Astrocyte of the cerebellum (primary cell): ENCODE results near the gene SIVA1.

Source experiments
- DNase-seq: peaks from one replicate; pipeline ENCODE4 v3.0.0-alpha.2; 2011; ENCODE audit warnings: low read depth
- H3K4me3 ChIP-seq: 2 replicates; pipeline ENCODE4 v1.5.1; 2011; ENCODE audit warnings: mild to moderate bottlenecking, low read depth, low read length, moderate library complexity
- in situ Hi-C: cut with HindIII; loops from 2 replicates; pipeline ENCODE4 v1.10.0; 2017; ENCODE audit warnings: low sequenced_read_pairs
- TF ChIP-seq, protein P1 (sequence below): IDR thresholded peaks from 2 replicates; pipeline ENCODE4 v1.5.1; 2012; ENCODE audit warnings: low read length, low read depth, moderate library complexity, mild to moderate bottlenecking; ENCODE audit errors: missing control alignments

SIVA1 gene

DNA sequence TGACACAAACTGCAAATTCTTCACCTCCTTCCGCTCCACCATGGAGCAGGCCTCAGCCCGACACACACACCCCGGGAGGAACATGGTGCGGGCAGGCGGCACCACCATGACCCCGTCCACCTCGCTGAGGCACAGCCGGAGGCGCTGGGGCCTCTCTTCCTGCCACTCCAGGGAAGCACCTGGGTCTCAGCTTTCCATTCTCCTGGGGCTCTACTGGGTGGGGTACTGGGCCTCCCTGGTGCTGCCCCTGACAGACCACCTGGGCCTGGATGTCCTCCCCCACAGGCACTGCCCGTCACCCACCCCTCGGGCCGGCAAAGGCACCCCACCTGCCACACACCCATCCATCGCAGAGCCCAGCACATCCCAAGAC, 32.7 kb downstream of the SIVA1 start:
- DNase-seq = no peak
- no peak overlapping the region for H3K4me3 ChIP-seq
- in situ Hi-C loops = no loop called here
- TF ChIP-seq, protein P1, sequence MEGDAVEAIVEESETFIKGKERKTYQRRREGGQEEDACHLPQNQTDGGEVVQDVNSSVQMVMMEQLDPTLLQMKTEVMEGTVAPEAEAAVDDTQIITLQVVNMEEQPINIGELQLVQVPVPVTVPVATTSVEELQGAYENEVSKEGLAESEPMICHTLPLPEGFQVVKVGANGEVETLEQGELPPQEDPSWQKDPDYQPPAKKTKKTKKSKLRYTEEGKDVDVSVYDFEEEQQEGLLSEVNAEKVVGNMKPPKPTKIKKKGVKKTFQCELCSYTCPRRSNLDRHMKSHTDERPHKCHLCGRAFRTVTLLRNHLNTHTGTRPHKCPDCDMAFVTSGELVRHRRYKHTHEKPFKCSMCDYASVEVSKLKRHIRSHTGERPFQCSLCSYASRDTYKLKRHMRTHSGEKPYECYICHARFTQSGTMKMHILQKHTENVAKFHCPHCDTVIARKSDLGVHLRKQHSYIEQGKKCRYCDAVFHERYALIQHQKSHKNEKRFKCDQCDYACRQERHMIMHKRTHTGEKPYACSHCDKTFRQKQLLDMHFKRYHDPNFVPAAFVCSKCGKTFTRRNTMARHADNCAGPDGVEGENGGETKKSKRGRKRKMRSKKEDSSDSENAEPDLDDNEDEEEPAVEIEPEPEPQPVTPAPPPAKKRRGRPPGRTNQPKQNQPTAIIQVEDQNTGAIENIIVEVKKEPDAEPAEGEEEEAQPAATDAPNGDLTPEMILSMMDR = no peak

DNA sequence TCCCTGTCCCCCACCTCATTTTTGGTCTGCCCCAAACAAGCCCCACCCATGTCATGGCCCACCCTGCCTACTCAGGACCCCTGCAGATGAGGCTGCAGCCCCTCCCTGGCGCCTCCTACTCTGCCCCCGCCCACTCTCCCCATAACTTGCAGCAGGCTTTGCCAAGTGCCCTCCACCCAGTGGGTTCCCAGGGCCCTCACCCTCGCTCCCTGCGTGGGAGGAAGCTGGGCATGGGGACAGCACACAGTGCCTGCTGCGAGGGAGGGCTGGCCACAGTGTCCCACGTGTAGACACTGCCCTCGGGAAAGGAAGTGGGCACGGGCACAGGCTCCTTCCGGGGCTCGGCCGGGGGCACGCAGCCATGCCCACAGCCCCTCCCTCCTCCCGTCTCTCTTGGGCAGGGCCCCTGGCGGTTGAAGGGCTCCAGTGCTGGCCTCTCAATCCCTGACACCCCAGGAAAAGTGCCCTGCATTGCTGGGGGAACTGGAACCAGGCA, 33.2 kb downstream of the SIVA1 start:
- in situ Hi-C loops = no loop called here
- TF ChIP-seq, protein P1 = no peak
- DNase-seq = no peak
- no peak overlapping the region for H3K4me3 ChIP-seq

DNA sequence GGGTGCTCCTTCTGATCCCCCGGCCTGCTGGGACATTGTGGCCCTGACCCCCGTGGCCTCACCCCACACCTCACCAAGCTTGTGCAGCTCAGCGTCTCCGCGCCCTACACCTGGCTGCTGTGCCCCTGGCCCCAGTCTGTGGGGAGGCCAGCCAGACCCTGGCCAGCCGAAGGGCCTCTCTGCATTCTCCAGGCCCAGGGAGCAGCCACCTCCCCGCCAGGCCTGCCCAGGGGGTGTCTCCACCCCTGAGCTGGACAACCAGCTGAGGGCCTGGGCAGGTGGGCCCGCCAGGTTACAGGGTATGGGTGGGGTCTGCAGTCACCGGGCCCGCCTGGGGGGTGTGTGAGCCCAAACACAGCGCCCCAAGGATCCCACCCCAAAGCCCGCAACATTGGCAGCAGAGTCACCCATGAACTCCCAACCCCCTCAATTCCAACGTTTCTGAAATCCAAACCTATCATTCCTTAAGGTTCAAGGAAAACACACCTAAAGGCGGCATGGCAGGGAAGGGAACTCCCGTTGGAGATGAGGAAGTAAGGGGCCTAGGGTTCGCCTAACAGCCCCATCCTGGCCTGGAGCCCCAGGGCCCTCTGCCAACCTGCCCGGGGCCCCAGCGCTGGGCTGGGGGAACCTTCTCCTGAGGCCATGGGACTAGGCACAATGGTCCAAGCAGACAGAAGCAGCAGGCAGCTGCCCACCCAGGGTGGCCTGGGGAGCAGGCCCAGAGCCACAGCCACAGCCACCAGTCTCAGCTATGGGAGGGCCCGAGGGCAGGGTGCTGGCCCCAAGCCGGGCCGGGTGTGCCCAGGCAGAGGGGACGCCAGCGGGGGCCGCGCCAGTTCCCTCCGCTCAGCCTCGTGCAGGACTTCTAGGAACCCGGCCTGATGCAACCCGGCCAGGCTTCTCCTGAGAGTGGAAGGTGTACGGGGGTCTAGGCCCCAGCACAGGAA, 34.1 kb downstream of the SIVA1 start:
- in situ Hi-C loops = no loop called here
- TF ChIP-seq, protein P1 = no peak
- DNase-seq = no peak
- no peak overlapping the region for H3K4me3 ChIP-seq

DNA sequence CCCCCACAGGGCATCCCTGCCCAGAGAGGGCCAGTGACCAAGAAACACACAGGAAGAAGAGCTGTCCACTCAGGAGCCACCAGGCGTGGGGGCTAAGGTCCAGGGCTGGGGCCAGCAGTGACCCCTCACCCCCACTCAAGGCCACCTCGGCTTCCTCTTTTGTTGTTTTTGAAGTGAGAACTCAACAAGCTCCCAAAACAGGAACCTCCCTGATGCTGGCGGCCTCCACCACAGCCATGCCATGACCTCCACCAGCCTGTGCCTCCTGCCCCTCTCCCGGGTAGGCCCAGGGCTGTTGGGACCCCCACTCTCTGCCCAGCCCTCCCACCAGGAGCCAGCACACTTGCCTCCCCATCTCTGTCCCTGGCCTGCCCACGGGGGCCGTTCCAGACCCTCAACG, 34.8 kb downstream of the SIVA1 start:
- TF ChIP-seq, protein P1 = no peak
- DNase-seq = no peak
- no peak overlapping the region for H3K4me3 ChIP-seq
- in situ Hi-C loops = no loop called here

DNA sequence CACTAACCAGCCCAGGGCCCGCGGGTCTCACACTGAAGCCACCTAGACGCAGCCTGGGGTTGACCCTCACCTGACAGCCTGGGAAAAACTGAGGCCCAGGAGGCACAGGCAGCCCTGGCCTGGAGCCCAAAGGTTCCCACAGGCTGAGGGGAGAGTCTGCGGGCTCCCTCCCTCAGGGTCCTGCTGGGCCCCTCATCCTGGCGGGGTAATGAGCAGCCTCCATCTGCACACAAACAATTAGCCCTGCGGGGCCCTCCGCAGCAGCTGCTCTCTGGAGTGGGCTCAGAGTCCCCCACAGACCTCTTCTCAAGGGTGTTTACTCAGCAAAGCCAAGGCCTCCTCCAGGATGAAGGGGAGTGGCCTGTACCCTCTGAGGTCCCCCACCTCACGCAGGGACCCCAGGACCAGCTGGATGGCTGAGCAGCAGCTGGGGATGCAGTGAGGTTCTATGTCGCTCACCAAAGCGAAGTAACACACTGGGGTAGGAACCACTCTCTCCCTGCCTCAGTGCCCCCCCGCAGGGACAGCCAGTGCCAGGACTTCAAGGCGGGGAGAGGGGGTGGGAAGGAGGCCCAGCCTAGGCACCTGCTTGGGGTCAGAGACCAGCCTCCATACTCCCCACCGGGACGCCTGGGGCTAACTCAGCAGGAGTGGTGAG, 35.3 kb downstream of the SIVA1 start:
- DNase-seq = no peak
- in situ Hi-C loops = no loop called here
- H3K4me3 ChIP-seq = no peak overlapping the region
- TF ChIP-seq, protein P1 = no peak

DNA sequence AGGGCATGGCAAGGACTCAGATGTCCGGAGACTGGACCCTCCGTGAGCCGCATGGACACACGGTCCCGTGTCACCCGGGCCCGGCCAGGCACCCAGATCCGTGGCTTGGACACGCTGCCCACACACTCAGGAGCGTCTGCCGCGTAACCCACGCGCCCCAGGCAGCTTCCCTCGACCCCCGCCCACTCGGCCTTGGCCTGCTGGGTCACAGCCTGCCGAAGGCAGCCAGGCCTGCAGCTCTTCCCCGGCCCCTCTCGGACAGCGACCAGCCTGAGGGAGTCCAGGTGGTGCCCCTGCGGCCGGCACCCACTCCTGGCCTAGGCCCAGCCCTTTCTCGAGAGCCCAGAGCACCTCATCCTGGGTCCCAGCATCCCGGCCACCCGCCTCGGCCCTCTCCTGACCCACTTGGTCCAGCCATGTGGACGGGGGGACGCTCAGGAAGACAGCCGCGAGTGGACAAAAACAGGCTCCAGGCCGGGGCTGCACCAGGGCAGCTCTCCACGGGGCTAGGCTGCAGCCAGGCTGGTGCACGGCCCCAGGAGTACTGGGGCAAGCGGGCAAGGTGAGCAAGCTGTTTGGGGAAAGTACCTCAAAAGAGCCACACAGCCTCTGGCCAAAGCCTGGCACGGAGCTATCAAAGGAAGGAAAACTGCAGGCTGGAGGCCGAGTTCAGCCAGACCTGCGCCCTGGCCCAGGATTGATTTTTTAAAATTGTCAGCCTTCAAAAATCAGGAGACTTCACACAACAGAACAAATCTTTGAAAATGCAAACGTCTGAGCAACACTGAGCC, 36.1 kb downstream of the SIVA1 start:
- in situ Hi-C loops = no loop called here
- TF ChIP-seq, protein P1 = no peak
- H3K4me3 ChIP-seq = no peak overlapping the region
- DNase-seq = no peak
